B cell (primary cell): ENCODE measurements around the gene ETV1.

Experiments used
- EZH2 ChIP-seq: IDR thresholded peaks from 2 replicates; pipeline ENCODE4 v1.6.1; 2012; ENCODE audit warnings: borderline replicate concordance, low read depth, mild to moderate bottlenecking, moderate library complexity, low read length; ENCODE audit not compliant: insufficient read depth, poor library complexity, severe bottlenecking
- TF ChIP-seq, protein P1 (sequence below): fragments of 200-600 bp; IDR thresholded peaks from one replicate; pipeline ENCODE4 v1.8.0; 2022; ENCODE audit warnings: antibody characterized with exemption, mild to moderate bottlenecking

DNA sequence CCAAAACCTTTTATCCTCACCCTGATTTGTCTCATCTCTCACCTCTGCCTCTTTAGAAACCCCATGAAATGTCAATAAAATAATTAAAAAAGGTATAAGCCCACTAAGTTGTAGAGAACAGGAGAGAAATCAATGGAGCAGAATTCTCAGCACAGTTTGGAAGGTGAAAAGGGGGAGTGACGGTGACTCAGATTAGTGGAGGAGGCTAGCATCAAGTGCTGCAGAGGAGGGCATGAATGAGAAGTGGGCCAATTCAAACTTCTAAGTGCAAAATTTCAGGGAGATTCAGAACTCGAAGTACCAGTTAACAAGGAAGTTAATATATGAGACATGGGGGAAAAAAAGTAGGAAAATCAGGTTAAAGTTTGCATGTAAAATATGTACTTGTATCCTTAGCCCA is 34.9 kb upstream of the ETV1 start:
- TF ChIP-seq, protein P1, sequence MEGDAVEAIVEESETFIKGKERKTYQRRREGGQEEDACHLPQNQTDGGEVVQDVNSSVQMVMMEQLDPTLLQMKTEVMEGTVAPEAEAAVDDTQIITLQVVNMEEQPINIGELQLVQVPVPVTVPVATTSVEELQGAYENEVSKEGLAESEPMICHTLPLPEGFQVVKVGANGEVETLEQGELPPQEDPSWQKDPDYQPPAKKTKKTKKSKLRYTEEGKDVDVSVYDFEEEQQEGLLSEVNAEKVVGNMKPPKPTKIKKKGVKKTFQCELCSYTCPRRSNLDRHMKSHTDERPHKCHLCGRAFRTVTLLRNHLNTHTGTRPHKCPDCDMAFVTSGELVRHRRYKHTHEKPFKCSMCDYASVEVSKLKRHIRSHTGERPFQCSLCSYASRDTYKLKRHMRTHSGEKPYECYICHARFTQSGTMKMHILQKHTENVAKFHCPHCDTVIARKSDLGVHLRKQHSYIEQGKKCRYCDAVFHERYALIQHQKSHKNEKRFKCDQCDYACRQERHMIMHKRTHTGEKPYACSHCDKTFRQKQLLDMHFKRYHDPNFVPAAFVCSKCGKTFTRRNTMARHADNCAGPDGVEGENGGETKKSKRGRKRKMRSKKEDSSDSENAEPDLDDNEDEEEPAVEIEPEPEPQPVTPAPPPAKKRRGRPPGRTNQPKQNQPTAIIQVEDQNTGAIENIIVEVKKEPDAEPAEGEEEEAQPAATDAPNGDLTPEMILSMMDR, result no peak
- no peak for TF ChIP-seq EZH2
